Activated CD4-positive, alpha-beta T cell treated with anti-CD3 and anti-CD28 coated beads, Interleukin-2, Interleukin-4, amounts not matched to agents 100 ng/mL and 50 ng/mL, durations not matched to agents 16 hours and 8 hours (primary cell): ENCODE results near the gene AKAP5.
"Not testable (repeated sequence)": the region's sequence is repeated elsewhere in the genome, so short reads cannot be mapped to it uniquely, and the experiment has no call there.

Source experiments
- DNase-seq: peaks from one replicate; pipeline ENCODE4 v3.0.0-alpha.2; 2020; ENCODE audit warnings: low spot score

AKAP5 gene

GRCh38 chr14:64503434-64504309 lies 38.4 kb downstream of the AKAP5 start, which contains the start of gene ZBTB25:
Gene ZBTB25, minus strand, starts transcription at chr14:64503838. Its CDS starts 13,305 bp downstream, at chr14:64490533.
- DNase-seq: peak; percentile 96

GRCh38 chr14:64504310-64504896 lies 39.1 kb downstream of the AKAP5 start, which contains the start of gene ZBTB1:
Gene ZBTB1, plus strand, starts transcription at chr14:64504770. Its CDS starts 16,735 bp downstream, at chr14:64521505.
- peak; percentile 86 for DNase-seq

- DNase-seq: peak; percentile 89
Measured at GRCh38 chr14:64504897-64505794, 39.8 kb downstream of the AKAP5 start.

- no peak for DNase-seq
Measured at GRCh38 chr14:64506721-64507120, 41.4 kb downstream of the AKAP5 start.

GRCh38 chr14:64507376-64508156 lies 42.3 kb downstream of the AKAP5 start:
- peak; percentile 49 for DNase-seq

GRCh38 chr14:64508215-64508776 lies 43.0 kb downstream of the AKAP5 start:
- peak; percentile 81 for DNase-seq

- DNase-seq: no peak
Measured at GRCh38 chr14:64509036-64509435, 43.7 kb downstream of the AKAP5 start.

GRCh38 chr14:64510825-64511671 lies 45.7 kb downstream of the AKAP5 start:
- DNase-seq: peak; percentile 69

- no peak for DNase-seq
Measured at GRCh38 chr14:64513271-64513670, 48.0 kb downstream of the AKAP5 start.

GRCh38 chr14:64515053-64515452 lies 49.8 kb downstream of the AKAP5 start:
- DNase-seq: no peak

GRCh38 chr14:64516969-64517368 lies 51.7 kb downstream of the AKAP5 start:
- DNase-seq: no peak

GRCh38 chr14:64517667-64518066 lies 52.4 kb downstream of the AKAP5 start:
- not testable (repeated sequence) for DNase-seq

- DNase-seq: no peak
Measured at GRCh38 chr14:64518229-64518628, 52.9 kb downstream of the AKAP5 start.

- no peak for DNase-seq
Measured at GRCh38 chr14:64520699-64521098, 55.4 kb downstream of the AKAP5 start.

GRCh38 chr14:64522591-64523355 lies 57.5 kb downstream of the AKAP5 start:
- DNase-seq: no peak
